WTC11 (cell line): Measurements from ENCODE around the gene MAML2.

ENCODE experiments used
- ZNF263 ChIP-seq: sonication (generic); formaldehyde crosslinking; IDR thresholded peaks from 2 replicates; pipeline ENCODE4 v1.8.1; 2022; ENCODE audit warnings: low read depth, mild to moderate bottlenecking, moderate library complexity, missing genetic modification reagents
- TF ChIP-seq, protein P1 (sequence below): fragments of 250-450 bp; sonication (Bioruptor Pico); IDR thresholded peaks from 2 replicates; pipeline ENCODE4 v2.1.2; 2022; ENCODE audit warnings: mild to moderate bottlenecking, moderate library complexity
- TF ChIP-seq, protein P2 (sequence below): sonication (generic); formaldehyde crosslinking; IDR thresholded peaks from 2 replicates; pipeline ENCODE4 v1.8.1; 2022; ENCODE audit warnings: mild to moderate bottlenecking, missing genetic modification reagents, moderate library complexity, borderline replicate concordance
- TF ChIP-seq, protein P3 (sequence below): fragments of 200-600 bp; IDR thresholded peaks from 2 replicates; pipeline ENCODE4 v1.8.0; 2022; ENCODE audit warnings: antibody characterized with exemption

GRCh38 chr11:96221244-96222070 is 121.5 kb downstream of the MAML2 start:
- TF ChIP-seq, protein P1, sequence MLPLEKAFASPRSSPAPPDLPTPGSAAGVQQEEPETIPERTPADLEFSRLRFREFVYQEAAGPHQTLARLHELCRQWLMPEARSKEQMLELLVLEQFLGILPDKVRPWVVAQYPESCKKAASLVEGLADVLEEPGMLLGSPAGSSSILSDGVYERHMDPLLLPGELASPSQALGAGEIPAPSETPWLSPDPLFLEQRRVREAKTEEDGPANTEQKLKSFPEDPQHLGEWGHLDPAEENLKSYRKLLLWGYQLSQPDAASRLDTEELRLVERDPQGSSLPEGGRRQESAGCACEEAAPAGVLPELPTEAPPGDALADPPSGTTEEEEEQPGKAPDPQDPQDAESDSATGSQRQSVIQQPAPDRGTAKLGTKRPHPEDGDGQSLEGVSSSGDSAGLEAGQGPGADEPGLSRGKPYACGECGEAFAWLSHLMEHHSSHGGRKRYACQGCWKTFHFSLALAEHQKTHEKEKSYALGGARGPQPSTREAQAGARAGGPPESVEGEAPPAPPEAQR: no peak
- TF ChIP-seq ZNF263 (CRISPR knock-in tag): no peak
- TF ChIP-seq, protein P2, sequence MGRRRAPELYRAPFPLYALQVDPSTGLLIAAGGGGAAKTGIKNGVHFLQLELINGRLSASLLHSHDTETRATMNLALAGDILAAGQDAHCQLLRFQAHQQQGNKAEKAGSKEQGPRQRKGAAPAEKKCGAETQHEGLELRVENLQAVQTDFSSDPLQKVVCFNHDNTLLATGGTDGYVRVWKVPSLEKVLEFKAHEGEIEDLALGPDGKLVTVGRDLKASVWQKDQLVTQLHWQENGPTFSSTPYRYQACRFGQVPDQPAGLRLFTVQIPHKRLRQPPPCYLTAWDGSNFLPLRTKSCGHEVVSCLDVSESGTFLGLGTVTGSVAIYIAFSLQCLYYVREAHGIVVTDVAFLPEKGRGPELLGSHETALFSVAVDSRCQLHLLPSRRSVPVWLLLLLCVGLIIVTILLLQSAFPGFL: no peak
- TF ChIP-seq, protein P3, sequence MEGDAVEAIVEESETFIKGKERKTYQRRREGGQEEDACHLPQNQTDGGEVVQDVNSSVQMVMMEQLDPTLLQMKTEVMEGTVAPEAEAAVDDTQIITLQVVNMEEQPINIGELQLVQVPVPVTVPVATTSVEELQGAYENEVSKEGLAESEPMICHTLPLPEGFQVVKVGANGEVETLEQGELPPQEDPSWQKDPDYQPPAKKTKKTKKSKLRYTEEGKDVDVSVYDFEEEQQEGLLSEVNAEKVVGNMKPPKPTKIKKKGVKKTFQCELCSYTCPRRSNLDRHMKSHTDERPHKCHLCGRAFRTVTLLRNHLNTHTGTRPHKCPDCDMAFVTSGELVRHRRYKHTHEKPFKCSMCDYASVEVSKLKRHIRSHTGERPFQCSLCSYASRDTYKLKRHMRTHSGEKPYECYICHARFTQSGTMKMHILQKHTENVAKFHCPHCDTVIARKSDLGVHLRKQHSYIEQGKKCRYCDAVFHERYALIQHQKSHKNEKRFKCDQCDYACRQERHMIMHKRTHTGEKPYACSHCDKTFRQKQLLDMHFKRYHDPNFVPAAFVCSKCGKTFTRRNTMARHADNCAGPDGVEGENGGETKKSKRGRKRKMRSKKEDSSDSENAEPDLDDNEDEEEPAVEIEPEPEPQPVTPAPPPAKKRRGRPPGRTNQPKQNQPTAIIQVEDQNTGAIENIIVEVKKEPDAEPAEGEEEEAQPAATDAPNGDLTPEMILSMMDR: no peak
